Gastroesophageal sphincter (tissue), 3 donors: ENCODE data around the gene HSPA12B.

Source experiments
- CTCF ChIP-seq, 4 experiments: fragments of 200-600 bp in 2 of 4; fragments of 450-650 bp in 2 of 4; sonication (generic) in 1 of 4; IDR thresholded peaks; one replicate each; pipeline ENCODE4 v1.5.1; 2017 to 2019; ENCODE audit warnings: antibody characterized with exemption in 4 of 4, mild to moderate bottlenecking in 2 of 4, moderate library complexity in 2 of 4
- POLR2AphosphoS5 ChIP-seq: sonication (generic); formaldehyde crosslinking; IDR thresholded peaks from one replicate; pipeline ENCODE4 v1.6.1; 2017; ENCODE audit warnings: antibody characterized with exemption

- TF ChIP-seq CTCF (IDR thresholded peaks at IDR 0.05) (no peak), POLR2AphosphoS5 (no peak)
These were observed 42.5 kb upstream of the HSPA12B start for GRCh38 chr20:3689978-3690377.
